Heart right ventricle (tissue), 16 donors: Measurements from ENCODE around the gene RPL29. TPM values are rescaled to one million over a fixed set of nuclear protein-coding genes. Genes with fewer than 3 reads are reported as not detected.

Experiments used
- ATAC-seq, 8 donors: fragments of 200-7000 bp; cut with Tn5 transposase; one replicate each; pipeline ENCODE4 v1.9.1; 2020; ENCODE audit warnings: mild to moderate bottlenecking in 8 of 8, moderate library complexity in 8 of 8, moderate number of reproducible peaks in 1 of 8
- DNase-seq, 2 donors: peaks; one replicate each; pipeline ENCODE4 v3.0.0-alpha.2; 2020
- H3K27ac ChIP-seq, 10 donors: fragments of 200-600 bp; sonication (generic) in 2 of 10; one replicate each; pipeline versions ENCODE4 v1.5.0 to v1.8.0; 2020 to 2022; ENCODE audit warnings: mild to moderate bottlenecking in 3 of 10
- H3K27me3 ChIP-seq, 7 donors: fragments of 200-600 bp; one replicate each; pipeline ENCODE4 v1.8.0; 2021 to 2022; ENCODE audit warnings: mild to moderate bottlenecking in 2 of 7
- H3K36me3 ChIP-seq, 9 donors: fragments of 200-600 bp; sonication (generic) in 1 of 9; one replicate each; pipeline versions ENCODE4 v1.5.0 to v1.8.0; 2020 to 2022; ENCODE audit warnings: mild to moderate bottlenecking in 2 of 9
- H3K4me1 ChIP-seq, 9 donors: fragments of 200-600 bp; sonication (generic) in 1 of 9; one replicate each; pipeline versions ENCODE4 v1.5.0 to v1.8.0; 2020 to 2022; ENCODE audit warnings: mild to moderate bottlenecking in 4 of 9
- H3K4me3 ChIP-seq, 10 donors: fragments of 200-600 bp; sonication (generic) in 2 of 10; one replicate each; pipeline versions ENCODE4 v1.5.0 to v1.8.0; 2020 to 2022; ENCODE audit warnings: mild to moderate bottlenecking in 7 of 10, moderate library complexity in 2 of 10
- H3K9me3 ChIP-seq, 11 donors: fragments of 200-600 bp in 10 of 11; sonication (generic) in 2 of 11; one replicate each; pipeline versions ENCODE4 v1.5.0 to v1.8.0; 2013 to 2022; ENCODE audit warnings: mild to moderate bottlenecking in 2 of 11, control low read depth in 1 of 11, moderate library complexity in 1 of 11
- WGBS, 2 donors: extraction: QIAGEN DNeasy Blood & Tissue Kit; methylation state at CpG; one replicate each; pipeline ENCODE4 v1.1.7; 2013; ENCODE audit warnings: inconsistent platforms in 1 of 2; 5-methylcytosine and 5-hydroxymethylcytosine counted together
- intact Hi-C, 10 donors: fragments of 100-400 bp; cut with DNase I; formaldehyde crosslinking; loops; one replicate each; pipeline versions ENCODE4 v1.11.1 to v1.14.2; 2022
- polyA plus RNA-seq, 2 donors: library from polyadenylated mRNA; stranded (reverse); fragments of 200-250 nt; gene quantifications; one replicate each; pipeline ENCODE4 v1.2.3, GENCODE V29; 2013
- total RNA-seq, 10 donors: library from RNA; stranded (reverse); fragmentation: NEBNext Ultra II Directional in 3 of 10; extraction: Animal tissue kit (Norgen Biotek cat#: 25700) in 3 of 10; gene quantifications; one replicate each; pipeline versions ENCODE4 v1.2.1 to v1.2.4, GENCODE V29; 2021 to 2023
- TF ChIP-seq, protein P1 (sequence below), 9 donors: fragments of 200-600 bp; sonication (generic) in 2 of 9; IDR thresholded peaks; one replicate each; pipeline versions ENCODE4 v1.5.0 to v1.8.0; 2021 to 2022; ENCODE audit warnings: antibody characterized with exemption in 9 of 9, mild to moderate bottlenecking in 5 of 9, moderate library complexity in 1 of 9
- donor health status: Arrhythmogenic right ventricular cardiomyopathy.
- donor health status: ischemic (EF 13 %, LVEDD 7.1; RV severe dilation, severe dysfunction).
- donor health status: healthy with polysubstance abuse.
- donor health status: DM: no; HTN: yes; CAD: no.
- donor health status: DM: no; HTN: no; CAD: no.
- donor health status: ischemic (EF 25% LVEDD 6.9; RV normal size, moderate dysfunction).
- donor health status: ischemic (EF 25% LVEDD 5.7; RV mildly dilated, moderate dysfunction).
- donor health status: healthy.
- donor health status: DM: yes; HTN: yes; CAD: no.
- donor health status: Ischemic cardiomyopathy.
- donor health status: ischemic (EF 35%, LVEDD 5.7; RV mildly dilated, moderate dysfunction).
- donor health status: nonischemic (EF 11% LVEDD 7.7; RV severe dilation, severe dysfunction).
- donor health status: DM: yes; HTN: yes; CAD: no.
- donor health status: PGD.
- donor health status: ischemic (EF 29% LVEDD 5.4; RV normal size, mild dysfunction).
- donor health status: nonischemic (EF 23%, LVEDD 6.1; RV moderate dilation, normal function).

Gene RPL29
- total and polyA plus RNA-seq, 12 donors = 505 to 1,915 (median 643) TPM

DNA sequence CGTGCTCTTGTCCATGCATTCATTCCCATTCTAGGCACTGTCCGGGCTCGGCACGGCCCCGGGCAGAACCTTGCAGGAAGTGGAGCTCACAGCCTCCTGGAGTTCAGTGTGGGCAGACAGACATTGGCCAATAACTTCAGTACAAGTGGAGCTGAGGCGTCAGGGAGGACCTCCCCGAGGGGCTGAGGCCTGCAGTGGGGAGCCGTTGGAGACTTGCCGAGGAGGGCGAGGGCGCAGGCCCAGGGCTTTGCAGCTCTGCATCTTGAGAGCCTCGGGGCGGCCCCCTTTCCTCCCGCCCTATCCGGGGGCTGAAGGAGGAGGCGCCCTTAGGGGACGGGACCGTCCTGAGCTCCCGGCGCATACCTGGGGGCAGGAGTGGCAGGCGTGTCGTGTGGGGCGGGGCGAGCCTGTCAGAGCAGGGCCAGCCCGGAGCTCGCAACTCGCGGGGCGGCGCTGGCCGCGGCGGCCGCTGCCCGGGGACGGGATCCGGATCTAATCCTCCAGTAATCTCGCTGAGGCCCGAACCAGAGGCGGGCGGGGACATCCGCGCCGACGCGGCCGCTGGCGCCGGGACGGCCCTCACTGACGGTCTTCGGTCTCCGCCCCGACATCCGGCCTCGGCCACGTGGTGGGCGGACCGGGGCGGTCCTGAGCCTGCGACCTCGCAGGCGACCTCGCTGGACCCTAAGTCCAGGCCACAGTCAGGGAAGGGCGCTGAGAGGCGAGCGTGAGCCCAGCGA lies 12.7 kb downstream of the RPL29 start, which contains the start of gene ACY1:
ACY1 (plus strand) TSS at position 698 of the 740 bp plus-strand sequence. CDS start 530 bp downstream, outside the sequence.
- Histone ChIP-seq H3K9me3 (no peaks in the 10 kb centered on the region), H3K4me3 (peak within 1 kb of the TSS; percentile 39 to 80 (median 64)), H3K36me3 (peaks cover 0 to 6% (median 0%) of the 10 kb centered on the region in 9 donors), H3K4me1 (peaks cover 9 to 35% (median 28%) of the 10 kb centered on the region in 9 donors), H3K27me3 (no peaks in the 10 kb centered on the region), H3K27ac (peak within 1 kb of the TSS; percentile 76 to 98 (median 95))
- intact Hi-C loops = loop anchor here in 2 of 10 donors (2.0 to 5.0 kb wide), 2 partner anchors 40 to 41 kb away; partner anchors contain the start of genes PARP3 (in 2 of the 2) and RRP9 (in 1 of the 2)
- peak; percentile 87 to 91 for DNase-seq
- TF ChIP-seq, protein P1, sequence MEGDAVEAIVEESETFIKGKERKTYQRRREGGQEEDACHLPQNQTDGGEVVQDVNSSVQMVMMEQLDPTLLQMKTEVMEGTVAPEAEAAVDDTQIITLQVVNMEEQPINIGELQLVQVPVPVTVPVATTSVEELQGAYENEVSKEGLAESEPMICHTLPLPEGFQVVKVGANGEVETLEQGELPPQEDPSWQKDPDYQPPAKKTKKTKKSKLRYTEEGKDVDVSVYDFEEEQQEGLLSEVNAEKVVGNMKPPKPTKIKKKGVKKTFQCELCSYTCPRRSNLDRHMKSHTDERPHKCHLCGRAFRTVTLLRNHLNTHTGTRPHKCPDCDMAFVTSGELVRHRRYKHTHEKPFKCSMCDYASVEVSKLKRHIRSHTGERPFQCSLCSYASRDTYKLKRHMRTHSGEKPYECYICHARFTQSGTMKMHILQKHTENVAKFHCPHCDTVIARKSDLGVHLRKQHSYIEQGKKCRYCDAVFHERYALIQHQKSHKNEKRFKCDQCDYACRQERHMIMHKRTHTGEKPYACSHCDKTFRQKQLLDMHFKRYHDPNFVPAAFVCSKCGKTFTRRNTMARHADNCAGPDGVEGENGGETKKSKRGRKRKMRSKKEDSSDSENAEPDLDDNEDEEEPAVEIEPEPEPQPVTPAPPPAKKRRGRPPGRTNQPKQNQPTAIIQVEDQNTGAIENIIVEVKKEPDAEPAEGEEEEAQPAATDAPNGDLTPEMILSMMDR (IDR thresholded peaks at IDR 0.05) = peak in 1 of 9 donors; percentile 7
- WGBS, 2 donors = 0% methylated on average over 46 to 68 of the region's 68 CpGs
- peak; percentile 90 to 95 (median 92) for ATAC-seq

DNA sequence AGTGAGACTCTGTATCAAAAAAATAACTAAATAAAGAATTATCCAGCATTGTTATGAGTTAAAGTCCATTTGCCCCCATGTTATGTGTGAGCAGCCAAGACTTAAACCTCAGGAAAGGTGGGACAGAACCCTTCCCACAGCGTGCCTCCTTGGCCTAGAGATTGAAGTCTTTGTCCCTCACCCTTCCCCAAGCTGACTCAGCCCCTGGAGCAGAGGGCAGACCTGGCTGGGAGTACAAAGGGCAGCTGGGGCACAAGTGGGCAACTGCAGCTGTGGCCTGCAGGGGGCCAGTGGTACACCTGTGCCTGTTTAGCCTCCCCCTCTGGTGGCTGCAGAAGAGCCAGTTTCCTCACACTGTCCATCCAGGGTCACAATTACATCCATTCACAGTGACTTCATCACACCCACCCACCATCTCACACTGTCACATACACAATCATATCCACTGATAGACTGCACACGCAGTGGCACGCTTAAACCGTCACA lies 13.3 kb downstream of the RPL29 start:
- Histone ChIP-seq H3K4me3 (peak overlapping the region; percentile 39 to 80 (median 64)), H3K27me3 (no peaks in the 10 kb centered on the region), H3K27ac (peak overlapping the region; percentile 76 to 98 (median 95)), H3K36me3 (peaks cover 0 to 6% (median 0%) of the 10 kb centered on the region in 9 donors), H3K9me3 (no peaks in the 10 kb centered on the region), H3K4me1 (peaks cover 9 to 35% (median 28%) of the 10 kb centered on the region in 9 donors)
- no peak for DNase-seq
- intact Hi-C loops = loop anchor here in 2 of 10 donors (2.0 to 5.0 kb wide), 2 partner anchors 40 kb away; partner anchors contain the start of genes PARP3 (in 2 of the 2) and RRP9 (in 1 of the 2)
- WGBS, 2 donors = 8 to 13% methylated on average over 4 of the region's 4 CpGs
- peak; percentile 2 to 34 (median 19) for ATAC-seq
- TF ChIP-seq, protein P1 (IDR thresholded peaks at IDR 0.05) = peak in 7 of 9 donors; percentile 39 to 51 (median 44)

DNA sequence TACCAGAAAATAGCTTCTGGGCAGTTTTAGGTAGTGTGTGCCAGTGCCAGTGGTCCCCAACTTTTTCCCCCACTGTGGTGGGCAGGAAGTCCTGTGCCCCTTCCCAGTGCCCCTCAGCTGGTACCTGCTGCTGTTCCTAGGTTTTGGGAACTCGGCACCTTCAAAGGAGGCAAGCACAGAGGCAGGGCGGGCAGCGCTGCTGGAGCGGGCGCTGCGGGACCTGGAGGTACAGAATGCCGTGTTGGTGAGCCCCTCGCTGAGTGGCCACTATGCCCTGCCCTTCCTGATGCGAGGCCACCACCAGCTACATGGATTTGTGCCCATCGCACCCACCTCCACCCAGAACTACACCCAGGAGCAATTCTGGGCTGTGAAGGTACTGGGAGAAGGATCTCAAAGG lies 15.4 kb downstream of the RPL29 start:
- intact Hi-C loops = loop anchor here in 1 of 10 donors (5.0 kb wide), 1 partner anchor 38 kb away; the partner anchor contains the start of genes PARP3 and RRP9
- WGBS, 2 donors = 97 to 99% methylated on average over 10 of the region's 10 CpGs
- H3K4me1 ChIP-seq = peaks cover 13 to 46% (median 37%) of the 10 kb centered on the region in 9 donors

DNA sequence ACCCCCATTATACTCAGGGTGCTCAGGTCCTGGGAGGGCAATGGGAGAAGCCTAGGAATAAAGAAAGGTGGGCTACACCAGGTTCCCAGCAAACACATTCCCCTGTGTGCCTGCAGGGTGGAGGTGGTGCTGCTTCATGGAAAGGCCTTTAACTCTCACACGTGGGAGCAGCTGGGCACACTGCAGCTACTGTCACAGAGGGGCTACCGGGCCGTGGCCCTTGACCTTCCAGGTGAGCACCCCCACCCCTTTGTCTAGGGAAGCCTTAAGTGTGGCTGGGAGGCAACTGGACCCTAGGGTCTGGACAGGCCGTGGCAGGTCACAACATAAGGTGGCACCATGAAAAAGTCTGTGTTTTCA lies 17.6 kb downstream of the RPL29 start:
- H3K9me3 ChIP-seq = no peaks in the 10 kb centered on the region
- 85 to 87% methylated on average over 4 of the region's 4 CpGs for WGBS, 2 donors
- TF ChIP-seq, protein P1 (IDR thresholded peaks at IDR 0.05) = no peak
- ATAC-seq (no peak), DNase-seq (no peak)
- intact Hi-C loops = no loop called here
- no peak overlapping the region for H3K27ac ChIP-seq
- H3K4me3 ChIP-seq = no peak overlapping the region
- no peaks in the 10 kb centered on the region for H3K27me3 ChIP-seq
- H3K36me3 ChIP-seq = peaks cover 0 to 6% (median 0%) of the 10 kb centered on the region in 9 donors
- peaks cover 10 to 50% (median 43%) of the 10 kb centered on the region in 9 donors for H3K4me1 ChIP-seq

More for the DNA sequence above, 15.4 kb downstream of the RPL29 start:
- H3K27ac ChIP-seq = no peak overlapping the region
- no peak for DNase-seq
- ATAC-seq = no peak
- no peaks in the 10 kb centered on the region for H3K9me3 ChIP-seq
- H3K4me3 ChIP-seq = no peak overlapping the region
- TF ChIP-seq, protein P1 (IDR thresholded peaks at IDR 0.05) = no peak
- no peaks in the 10 kb centered on the region for H3K27me3 ChIP-seq
- H3K36me3 ChIP-seq = peaks cover 0 to 6% (median 0%) of the 10 kb centered on the region in 9 donors
